HEK293 (cell line): Measurements from ENCODE around the gene ERH.

Experiments used
- CTCF ChIA-PET: fragments of 350-600 bp; formaldehyde crosslinking; extraction: SDS; loops from one replicate; lab custom pipeline; 2021; ENCODE audit warnings: antibody characterized with exemption; lab: Yijun Ruan, JAX
- POLR2A ChIA-PET: fragments of 300-600 bp; formaldehyde crosslinking; extraction: SDS; loops from one replicate; lab custom pipeline; 2020; ENCODE audit warnings: antibody characterized with exemption, inconsistent platforms; lab: Yijun Ruan, JAX
- H3K27ac ChIP-seq: fragments of 200-500 bp; sonication (Bioruptor generic); 2 replicates; pipeline ENCODE4 v1.5.1; 2014; ENCODE audit warnings: low read depth, low read length, control low read depth, inconsistent platforms; ENCODE audit errors: extremely low read depth
- H3K36me3 ChIP-seq, 2 experiments: fragments of 200-500 bp in 1 of 2; sonication (Bioruptor generic) in 1 of 2; 1 replicate in 1 of 2; 2 replicates in 1 of 2; pipeline ENCODE4 v1.5.1; 2014 to 2017; ENCODE audit warnings: inconsistent platforms in 2 of 2, low read length in 2 of 2; ENCODE audit not compliant: control insufficient read depth in 2 of 2, insufficient read depth in 1 of 2
- H3K4me1 ChIP-seq: fragments of 200-500 bp; sonication (Bioruptor generic); 2 replicates; pipeline ENCODE4 v1.5.1; 2014; ENCODE audit warnings: mild to moderate bottlenecking, low read length, inconsistent platforms; ENCODE audit not compliant: control insufficient read depth, insufficient read depth
- H3K4me3 ChIP-seq: 2 replicates; pipeline ENCODE4 v1.5.1; 2011; ENCODE audit warnings: low read depth, mild to moderate bottlenecking, control low read depth, low read length, moderate library complexity
- H3K9me3 ChIP-seq: fragments of 200-500 bp; sonication (Bioruptor generic); 2 replicates; pipeline ENCODE4 v1.5.1; 2014; ENCODE audit warnings: low read depth, low read length, inconsistent platforms; ENCODE audit not compliant: control insufficient read depth, insufficient read depth
- PRDM1 ChIP-seq: fragments of 450-650 bp; formaldehyde crosslinking; IDR thresholded peaks from 2 replicates; pipeline ENCODE4; 2016; ENCODE audit warnings: missing biosample characterization, missing genetic modification characterization
- SP7 ChIP-seq: fragments of 450-650 bp; formaldehyde crosslinking; IDR thresholded peaks from 2 replicates; pipeline ENCODE4 v1.5.1; 2016; ENCODE audit warnings: missing biosample characterization, missing genetic modification characterization
- ZEB2 ChIP-seq: fragments of 450-650 bp; formaldehyde crosslinking; IDR thresholded peaks from 2 replicates; pipeline ENCODE4 v1.5.1; 2016; ENCODE audit warnings: missing biosample characterization, missing genetic modification characterization
- ZNF112 ChIP-seq: fragments of 450-650 bp; formaldehyde crosslinking; IDR thresholded peaks from 2 replicates; pipeline ENCODE4 v1.5.0; 2017; ENCODE audit warnings: missing biosample characterization, missing genetic modification characterization
- ZNF121 ChIP-seq: fragments of 450-650 bp; formaldehyde crosslinking; IDR thresholded peaks from 2 replicates; pipeline ENCODE4 v1.5.1; 2016; ENCODE audit warnings: missing biosample characterization, missing genetic modification characterization
- ZNF184 ChIP-seq: fragments of 450-650 bp; IDR thresholded peaks from 2 replicates; pipeline ENCODE4 v1.5.1; 2018; ENCODE audit warnings: missing biosample characterization, mild to moderate bottlenecking, missing genetic modification characterization
- ZNF514 ChIP-seq: fragments of 450-650 bp; formaldehyde crosslinking; IDR thresholded peaks from 2 replicates; pipeline ENCODE4 v1.5.1; 2016; ENCODE audit warnings: missing biosample characterization, missing genetic modification characterization
- ZNF530 ChIP-seq: fragments of 450-650 bp; formaldehyde crosslinking; IDR thresholded peaks from 2 replicates; pipeline ENCODE4 v1.5.1; 2016; ENCODE audit warnings: low read depth, missing biosample characterization, missing genetic modification characterization
- ZNF544 ChIP-seq: fragments of 450-650 bp; formaldehyde crosslinking; IDR thresholded peaks from 2 replicates; pipeline ENCODE4 v1.5.0; 2017; ENCODE audit warnings: missing biosample characterization, missing genetic modification characterization
- ZNF560 ChIP-seq: fragments of 450-650 bp; formaldehyde crosslinking; IDR thresholded peaks from 2 replicates; pipeline ENCODE4 v1.5.1; 2017; ENCODE audit warnings: missing biosample characterization, missing genetic modification characterization, borderline replicate concordance
- ZNF561 ChIP-seq: fragments of 450-650 bp; IDR thresholded peaks from 2 replicates; pipeline ENCODE4 v1.5.1; 2018; ENCODE audit warnings: missing biosample characterization, missing genetic modification characterization, borderline replicate concordance
- ZNF664 ChIP-seq: fragments of 450-650 bp; formaldehyde crosslinking; IDR thresholded peaks from 2 replicates; pipeline ENCODE4 v1.5.1; 2016; ENCODE audit warnings: missing biosample characterization, missing genetic modification characterization
- ZNF791 ChIP-seq: fragments of 450-650 bp; formaldehyde crosslinking; IDR thresholded peaks from 2 replicates; pipeline ENCODE4 v1.5.1; 2016; ENCODE audit warnings: missing biosample characterization, missing genetic modification characterization
- TF ChIP-seq, protein P1 (sequence below): fragments of 450-650 bp; formaldehyde crosslinking; IDR thresholded peaks from 2 replicates; pipeline ENCODE4 v1.5.1; 2016; ENCODE audit warnings: missing biosample characterization, missing genetic modification characterization
- TF ChIP-seq, protein P2 (sequence below): IDR thresholded peaks from 2 replicates; pipeline ENCODE4 v1.6.1; 2011; ENCODE audit warnings: mild to moderate bottlenecking, low read depth, low read length, borderline replicate concordance

Gene ERH

DNA sequence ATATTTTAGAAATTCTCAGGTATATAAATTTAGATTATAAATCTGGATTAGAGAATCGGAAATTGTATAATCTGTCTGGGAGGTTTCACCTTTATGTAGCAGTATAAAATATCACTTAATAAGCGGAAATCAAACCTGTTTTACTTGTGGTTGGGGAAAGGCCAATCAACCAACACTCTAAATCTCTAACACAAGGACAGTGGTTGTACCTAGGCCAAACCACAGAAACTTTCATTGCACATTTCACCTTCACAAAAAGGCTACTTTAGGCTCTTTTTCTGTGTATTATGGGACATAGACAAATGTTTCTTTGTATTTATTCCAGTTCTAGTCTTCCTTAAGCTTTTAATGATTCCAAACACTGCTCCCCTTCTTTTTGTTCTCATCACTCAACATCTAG is 19.8 kb downstream of the ERH start:
- no peak overlapping the region for H3K4me3 ChIP-seq
- no peaks in the 10 kb centered on the region for H3K4me1 ChIP-seq
- ChIA-PET POLR2A (no interaction called here), CTCF (interaction anchor here (0.7 kb wide), 1 partner anchor 121 kb away, joined by 3 read pairs; no protein-coding TSS in a partner anchor)
- H3K9me3 ChIP-seq = no peaks in the 10 kb centered on the region
- H3K36me3 ChIP-seq = peaks cover 66 to 75% of the 10 kb centered on the region in 2 experiments
- H3K27ac ChIP-seq = no peak overlapping the region
- TF ChIP-seq ZNF112 (tag by site-specific recombination) = no peak
- TF ChIP-seq PRDM1 (tag by site-specific recombination) = 0 out of 2 replicates have a peak, but pooled peaks have one; percentile 21

DNA sequence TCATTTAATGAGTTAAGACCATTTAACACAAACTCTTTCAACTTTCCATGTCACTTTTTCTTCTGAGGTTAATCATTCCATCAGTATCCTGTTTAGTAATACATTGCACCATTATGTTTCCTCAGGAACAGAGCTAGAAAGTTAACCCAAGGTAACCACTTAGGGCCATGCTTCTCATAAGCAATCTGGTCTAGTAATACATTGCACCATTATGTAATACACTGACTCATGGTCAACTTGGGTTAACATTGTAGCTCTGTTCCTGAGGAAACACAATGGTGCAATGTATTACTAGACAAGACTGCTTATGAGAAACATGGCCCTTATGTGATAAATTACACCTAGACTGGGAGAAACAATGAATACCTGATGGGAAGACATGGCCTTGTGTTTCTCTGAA is 21.7 kb downstream of the ERH start:
- POLR2A ChIA-PET = interaction anchor here (1.4 kb wide), 1 partner anchor 21 kb away, joined by 7 read pairs; the partner anchor contains the start of genes ERH and SLC39A9
- no peak for TF ChIP-seq ZNF561 (tag by site-specific recombination)
- Histone ChIP-seq H3K9me3 (no peaks in the 10 kb centered on the region), H3K4me1 (no peaks in the 10 kb centered on the region), H3K27ac (no peak overlapping the region), H3K36me3 (peaks cover 49 to 57% of the 10 kb centered on the region in 2 experiments), H3K4me3 (no peak overlapping the region)
- CTCF ChIA-PET = no interaction called here

DNA sequence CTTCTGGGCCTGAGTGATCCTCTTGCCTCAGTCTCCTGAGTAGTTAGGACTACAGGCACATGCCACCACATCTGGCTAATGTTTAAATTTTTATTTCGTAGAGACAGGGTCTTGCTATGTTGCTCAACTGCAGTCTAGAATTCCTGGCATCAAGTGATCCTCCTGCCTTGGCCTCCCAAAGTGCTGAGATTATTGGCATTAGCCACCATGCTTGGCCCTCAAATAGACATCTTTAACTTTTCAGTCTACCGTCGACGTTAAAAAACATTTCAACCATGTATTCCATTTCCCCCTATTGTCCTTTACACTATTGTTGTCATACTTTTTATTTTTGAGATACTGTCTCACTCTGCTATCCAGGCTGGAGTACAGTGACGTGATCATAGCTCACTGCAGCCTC is 22.4 kb downstream of the ERH start:
- Histone ChIP-seq H3K9me3 (no peaks in the 10 kb centered on the region), H3K36me3 (peaks cover 42 to 53% of the 10 kb centered on the region in 2 experiments), H3K27ac (no peak overlapping the region), H3K4me3 (no peak overlapping the region), H3K4me1 (no peaks in the 10 kb centered on the region)
- TF ChIP-seq ZNF530 (tag by site-specific recombination) (no peak), SP7 (tag by site-specific recombination) (no peak)
- CTCF ChIA-PET = no interaction called here
- POLR2A ChIA-PET = no interaction called here

DNA sequence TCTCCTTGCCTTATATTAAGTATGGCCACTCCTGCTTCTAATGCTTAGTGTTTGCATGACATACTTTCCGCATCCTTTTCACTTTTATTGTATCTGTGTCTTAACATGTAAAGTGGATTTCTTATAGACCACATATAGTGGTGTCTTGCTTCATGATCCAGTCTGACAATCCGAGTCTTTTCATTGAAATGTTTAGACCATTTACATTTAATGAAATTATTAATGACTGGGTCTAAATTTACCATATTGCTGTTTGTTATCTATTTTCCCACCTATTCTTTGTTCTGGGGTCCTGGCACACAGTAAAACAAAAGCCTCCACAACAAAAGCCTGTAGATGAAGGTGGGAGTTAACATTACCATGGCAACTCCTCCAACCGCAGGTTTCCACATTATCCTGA is 22.9 kb downstream of the ERH start:
- POLR2A ChIA-PET = no interaction called here
- H3K4me3 ChIP-seq = no peak overlapping the region
- CTCF ChIA-PET = no interaction called here
- TF ChIP-seq, protein P1, sequence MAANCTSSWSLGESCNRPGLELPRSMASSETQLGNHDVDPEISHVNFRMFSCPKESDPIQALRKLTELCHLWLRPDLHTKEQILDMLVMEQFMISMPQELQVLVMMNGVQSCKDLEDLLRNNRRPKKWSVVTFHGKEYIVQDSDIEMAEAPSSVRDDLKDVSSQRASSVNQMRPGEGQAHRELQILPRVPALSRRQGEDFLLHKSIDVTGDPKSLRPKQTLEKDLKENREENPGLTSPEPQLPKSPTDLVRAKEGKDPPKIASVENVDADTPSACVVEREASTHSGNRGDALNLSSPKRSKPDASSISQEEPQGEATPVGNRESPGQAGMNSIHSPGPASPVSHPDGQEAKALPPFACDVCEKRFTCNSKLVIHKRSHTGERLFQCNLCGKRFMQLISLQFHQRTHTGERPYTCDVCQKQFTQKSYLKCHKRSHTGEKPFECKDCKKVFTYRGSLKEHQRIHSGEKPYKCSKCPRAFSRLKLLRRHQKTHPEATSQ (tag by site-specific recombination) = no peak
- TF ChIP-seq ZEB2 = no peak
- no peak for TF ChIP-seq ZNF184
- TF ChIP-seq ZNF121 (tag by site-specific recombination) = 0 out of 2 replicates have a peak, but pooled peaks have one; percentile 27
- TF ChIP-seq ZNF791 (tag by site-specific recombination) = no peak
- no peaks in the 10 kb centered on the region for H3K4me1 ChIP-seq
- H3K9me3 ChIP-seq = no peaks in the 10 kb centered on the region
- H3K27ac ChIP-seq = no peak overlapping the region
- H3K36me3 ChIP-seq = peaks cover 38 to 47% of the 10 kb centered on the region in 2 experiments

DNA sequence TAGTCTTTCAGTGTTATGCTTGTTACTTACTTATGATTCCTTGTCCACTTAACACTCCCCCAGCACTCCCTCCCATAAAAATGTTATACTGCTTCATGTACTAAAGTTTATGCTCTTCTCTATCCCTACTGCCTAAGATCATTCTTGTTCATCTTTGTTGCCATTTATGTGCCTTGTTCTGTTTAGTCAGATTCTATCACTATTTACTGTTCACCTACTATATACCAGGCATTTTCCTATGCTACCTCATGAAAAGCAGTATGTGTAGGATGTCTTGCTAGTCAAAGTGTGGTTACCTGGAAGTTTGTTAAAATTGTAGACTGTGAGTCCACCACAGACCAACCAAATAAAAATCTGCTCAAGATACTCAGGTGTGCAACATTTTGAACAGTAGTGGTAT is 23.9 kb downstream of the ERH start:
- CTCF ChIA-PET = no interaction called here
- Histone ChIP-seq H3K4me3 (no peak overlapping the region), H3K9me3 (no peaks in the 10 kb centered on the region), H3K27ac (no peak overlapping the region), H3K4me1 (no peaks in the 10 kb centered on the region), H3K36me3 (peaks cover 31 to 38% of the 10 kb centered on the region in 2 experiments)
- TF ChIP-seq ZNF664 (tag by site-specific recombination) (peak; percentile 90), ZNF514 (tag by site-specific recombination) (no peak), ZNF560 (no peak), ZNF544 (tag by site-specific recombination) (no peak)
- TF ChIP-seq, protein P2, sequence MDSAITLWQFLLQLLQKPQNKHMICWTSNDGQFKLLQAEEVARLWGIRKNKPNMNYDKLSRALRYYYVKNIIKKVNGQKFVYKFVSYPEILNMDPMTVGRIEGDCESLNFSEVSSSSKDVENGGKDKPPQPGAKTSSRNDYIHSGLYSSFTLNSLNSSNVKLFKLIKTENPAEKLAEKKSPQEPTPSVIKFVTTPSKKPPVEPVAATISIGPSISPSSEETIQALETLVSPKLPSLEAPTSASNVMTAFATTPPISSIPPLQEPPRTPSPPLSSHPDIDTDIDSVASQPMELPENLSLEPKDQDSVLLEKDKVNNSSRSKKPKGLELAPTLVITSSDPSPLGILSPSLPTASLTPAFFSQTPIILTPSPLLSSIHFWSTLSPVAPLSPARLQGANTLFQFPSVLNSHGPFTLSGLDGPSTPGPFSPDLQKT = no peak
- POLR2A ChIA-PET = no interaction called here
